Activated naive CD4-positive, alpha-beta T cell treated with anti-CD3 and anti-CD28 coated beads for 36 hours (primary cell): ENCODE measurements around the gene NFATC3. TPM values are rescaled to one million over a fixed set of nuclear protein-coding genes. Genes with fewer than 3 reads are reported as not detected.

ENCODE experiments used
- CTCF ChIA-PET: fragments of 350-600 bp; sonication (Branson Sonifier 250); formaldehyde crosslinking; loops from one replicate; lab custom pipeline; 2021; ENCODE audit warnings: antibody characterized with exemption; lab: Charles Lee
- DNase-seq: peaks from one replicate; pipeline ENCODE4 v3.0.0-alpha.2; 2020
- H3K27ac Mint-ChIP-seq: one replicate; pipeline ENCODE4 v1.8.0; 2021; ENCODE audit warnings: mild to moderate bottlenecking, mixed read lengths
- H3K27me3 Mint-ChIP-seq: one replicate; pipeline ENCODE4 v1.8.0; 2021; ENCODE audit warnings: low read depth, mixed read lengths
- H3K36me3 Mint-ChIP-seq: one replicate; pipeline ENCODE4 v1.8.0; 2021; ENCODE audit warnings: low read depth, mixed read lengths
- H3K4me1 Mint-ChIP-seq: one replicate; pipeline ENCODE4 v1.8.0; 2021; ENCODE audit warnings: low read depth, mixed read lengths
- H3K4me3 Mint-ChIP-seq: one replicate; pipeline ENCODE4 v1.8.0; 2021; ENCODE audit warnings: mild to moderate bottlenecking, moderate library complexity, mixed read lengths
- H3K9me3 Mint-ChIP-seq: one replicate; pipeline ENCODE4 v1.8.0; 2021; ENCODE audit warnings: mixed read lengths
- intact Hi-C: fragments of 100-400 bp; cut with micrococcal nuclease; formaldehyde crosslinking; loops from one replicate; pipeline ENCODE4 v1.15.1; 2023
- total RNA-seq, 2 experiments: library from RNA; stranded (reverse); gene quantifications; one replicate each; pipeline ENCODE4 v1.2.3, GENCODE V29; 2021

Gene NFATC3
- total RNA-seq, 2 experiments from 2014 or later = 49.1 to 50.3 TPM

DNA sequence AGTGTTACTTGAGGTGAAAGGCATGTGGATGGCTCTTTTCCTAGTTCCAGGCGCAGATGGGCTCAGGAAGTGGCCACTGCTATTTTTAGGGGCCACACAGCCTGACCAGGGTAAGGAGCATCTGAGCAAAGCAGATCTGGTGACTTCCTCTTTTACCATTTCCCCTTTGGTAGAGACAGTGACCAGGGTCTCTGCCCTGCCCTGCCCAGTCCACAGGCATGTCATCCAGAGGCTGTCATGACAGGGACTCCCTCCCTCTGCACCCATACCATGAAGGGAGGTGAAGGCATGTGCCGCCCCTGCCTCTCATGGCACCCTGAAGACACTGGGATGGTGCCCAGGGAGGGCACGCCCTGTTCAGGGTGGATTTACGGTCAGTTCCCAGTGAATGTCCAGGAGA is 162.2 kb downstream of the NFATC3 start:
- no peak for DNase-seq
- peaks cover 20% of the 10 kb centered on the region for H3K4me1 Mint-ChIP-seq
- peaks cover 7% of the 10 kb centered on the region for H3K36me3 Mint-ChIP-seq
- H3K9me3 Mint-ChIP-seq = no peaks in the 10 kb centered on the region
- intact Hi-C loops = no loop called here
- no peaks in the 10 kb centered on the region for H3K27me3 Mint-ChIP-seq
- no peak overlapping the region for H3K27ac Mint-ChIP-seq
- H3K4me3 Mint-ChIP-seq = no peak overlapping the region
- CTCF ChIA-PET = interaction anchor here (1.4 to 5.7 kb wide), 3 partner anchors 14 to 17 kb away, joined by 3 to 39 read pairs (median 24); partner anchors contain the start of gene SLC7A6

DNA sequence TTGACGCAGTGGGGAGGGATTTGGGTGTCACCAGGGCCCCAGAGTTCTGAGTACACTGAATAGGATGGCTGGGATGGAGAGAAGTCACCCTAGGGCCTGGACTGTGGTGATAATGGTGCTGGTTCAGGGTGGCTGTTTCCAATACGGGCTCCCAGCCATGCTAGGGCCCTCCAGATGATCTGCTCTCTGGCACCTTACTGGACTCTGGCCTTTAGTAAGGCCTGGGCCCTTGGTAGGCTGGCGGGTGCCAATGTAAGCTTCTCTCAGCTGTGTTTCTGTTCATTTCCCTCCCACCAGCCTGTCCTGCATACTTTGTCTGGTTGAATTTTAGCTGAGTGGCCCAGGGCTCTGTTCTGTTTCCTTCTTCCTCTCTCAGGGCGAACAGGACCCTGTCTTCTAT is 162.8 kb downstream of the NFATC3 start:
- no peaks in the 10 kb centered on the region for H3K27me3 Mint-ChIP-seq
- intact Hi-C loops = no loop called here
- H3K4me3 Mint-ChIP-seq = no peak overlapping the region
- peaks cover 20% of the 10 kb centered on the region for H3K4me1 Mint-ChIP-seq
- CTCF ChIA-PET = interaction anchor here (5.7 kb wide), 1 partner anchor 13 kb away, joined by 39 read pairs; no protein-coding TSS in a partner anchor
- H3K36me3 Mint-ChIP-seq = peaks cover 7% of the 10 kb centered on the region
- no peak for DNase-seq
- H3K27ac Mint-ChIP-seq = no peak overlapping the region
- no peaks in the 10 kb centered on the region for H3K9me3 Mint-ChIP-seq

DNA sequence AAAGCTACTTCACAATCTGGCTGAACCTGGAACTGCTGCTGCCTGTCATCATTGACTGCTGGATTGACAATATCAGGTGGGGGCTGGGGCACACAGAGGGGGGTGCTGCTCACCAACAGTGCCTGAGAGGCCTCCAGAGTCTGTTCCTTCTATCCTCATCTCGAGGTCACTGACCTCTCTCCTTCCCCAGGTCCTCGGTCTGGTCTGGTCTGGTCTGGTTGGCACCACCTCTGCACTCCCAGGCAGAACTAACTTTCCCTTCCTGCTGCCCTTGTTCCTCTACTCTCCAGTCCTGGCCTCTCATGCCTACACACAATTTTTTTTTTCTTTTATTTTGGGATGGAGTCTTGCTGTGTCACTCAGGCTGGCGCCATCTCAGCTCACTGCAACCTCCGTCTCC is 164.2 kb downstream of the NFATC3 start:
- Mint-ChIP-seq H3K4me1 (peaks cover 19% of the 10 kb centered on the region), H3K27ac (no peak overlapping the region), H3K27me3 (no peaks in the 10 kb centered on the region), H3K4me3 (no peak overlapping the region), H3K36me3 (peaks cover 7% of the 10 kb centered on the region), H3K9me3 (no peaks in the 10 kb centered on the region)
- CTCF ChIA-PET = interaction anchor here (5.7 kb wide), 1 partner anchor 12 kb away, joined by 39 read pairs; no protein-coding TSS in a partner anchor
- intact Hi-C loops = no loop called here
- no peak for DNase-seq

DNA sequence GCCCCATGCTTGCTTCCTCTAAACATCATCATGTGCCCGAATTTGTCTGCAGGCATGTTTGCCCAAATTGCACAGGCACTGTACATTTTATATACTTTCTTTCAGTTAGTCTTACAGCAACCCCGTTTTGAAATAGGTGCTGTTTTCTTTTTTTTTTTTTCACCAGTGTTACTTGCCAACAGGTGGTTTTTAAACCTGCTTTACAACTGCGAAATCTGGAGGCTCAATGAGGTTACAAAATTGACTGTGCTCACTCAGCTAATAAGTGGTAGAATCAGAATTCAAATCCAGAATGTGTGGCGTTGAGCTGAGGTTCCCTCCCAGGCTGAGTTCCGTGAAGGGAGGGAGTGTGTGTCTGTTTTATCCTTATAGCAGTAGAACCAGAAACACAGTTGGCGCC is 165.8 kb downstream of the NFATC3 start:
- no peak for DNase-seq
- Mint-ChIP-seq H3K4me1 (peaks cover 9% of the 10 kb centered on the region), H3K36me3 (peaks cover 5% of the 10 kb centered on the region), H3K27ac (no peak overlapping the region), H3K27me3 (no peaks in the 10 kb centered on the region), H3K4me3 (no peak overlapping the region), H3K9me3 (no peaks in the 10 kb centered on the region)
- intact Hi-C loops = no loop called here
- CTCF ChIA-PET = interaction anchor here (1.4 to 5.7 kb wide), 4 partner anchors 10 to 81 kb away, joined by 3 to 39 read pairs (median 10); partner anchors contain the start of gene SLC7A6

DNA sequence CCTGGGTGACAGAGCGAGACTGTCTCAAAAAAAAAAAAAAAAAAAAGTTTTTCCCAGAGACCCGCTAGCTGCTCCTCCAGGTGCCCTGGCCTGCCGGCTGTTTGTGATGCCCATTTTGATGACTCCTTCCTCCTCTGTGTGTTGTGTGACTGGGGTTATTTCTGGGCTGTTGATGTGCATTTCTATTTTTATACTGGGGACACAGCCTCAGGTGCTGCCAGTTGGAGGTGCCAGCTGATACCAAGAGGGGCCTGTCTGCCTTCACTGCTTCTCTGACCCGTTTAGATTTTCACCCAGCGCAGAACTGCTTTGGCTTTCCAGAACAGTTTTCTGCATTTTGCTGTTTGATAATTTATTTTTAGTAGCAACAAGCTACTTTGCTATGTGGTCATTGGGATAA is 166.7 kb downstream of the NFATC3 start:
- Mint-ChIP-seq H3K27ac (no peak overlapping the region), H3K4me3 (no peak overlapping the region), H3K9me3 (no peaks in the 10 kb centered on the region), H3K27me3 (no peaks in the 10 kb centered on the region), H3K4me1 (no peaks in the 10 kb centered on the region), H3K36me3 (peaks cover 5% of the 10 kb centered on the region)
- CTCF ChIA-PET = interaction anchor here (0.6 to 5.7 kb wide), 4 partner anchors 9 to 77 kb away, joined by 3 to 39 read pairs (median 10); partner anchors contain the start of gene SLC7A6
- intact Hi-C loops = no loop called here
- no peak for DNase-seq

DNA sequence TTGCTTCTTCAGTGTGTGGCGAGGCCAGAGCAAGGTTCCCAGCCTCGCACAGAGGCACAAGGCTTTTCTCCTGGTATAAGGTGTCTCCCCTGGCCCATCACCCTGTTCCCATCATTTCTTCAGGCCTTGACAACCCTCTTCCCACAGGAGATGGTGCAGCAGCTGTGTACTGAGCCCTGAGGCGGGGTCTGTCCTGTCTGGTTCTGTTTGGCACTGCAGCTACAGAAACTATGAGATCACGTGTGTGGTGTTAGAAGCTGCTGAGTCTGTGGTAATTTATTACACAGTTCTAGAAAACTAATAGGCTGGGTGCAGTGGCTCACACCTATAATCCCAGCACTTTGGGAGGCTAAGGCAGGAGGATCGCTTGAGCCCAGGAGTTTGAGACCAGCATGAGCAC is 167.2 kb downstream of the NFATC3 start:
- peaks cover 5% of the 10 kb centered on the region for H3K36me3 Mint-ChIP-seq
- no peaks in the 10 kb centered on the region for H3K27me3 Mint-ChIP-seq
- intact Hi-C loops = no loop called here
- CTCF ChIA-PET = interaction anchor here (0.9 to 5.7 kb wide), 4 partner anchors 9 to 76 kb away, joined by 3 to 39 read pairs (median 10); partner anchors contain the start of gene SLC7A6
- no peak overlapping the region for H3K4me3 Mint-ChIP-seq
- DNase-seq = no peak
- peaks cover 2% of the 10 kb centered on the region for H3K4me1 Mint-ChIP-seq
- no peaks in the 10 kb centered on the region for H3K9me3 Mint-ChIP-seq
- no peak overlapping the region for H3K27ac Mint-ChIP-seq

DNA sequence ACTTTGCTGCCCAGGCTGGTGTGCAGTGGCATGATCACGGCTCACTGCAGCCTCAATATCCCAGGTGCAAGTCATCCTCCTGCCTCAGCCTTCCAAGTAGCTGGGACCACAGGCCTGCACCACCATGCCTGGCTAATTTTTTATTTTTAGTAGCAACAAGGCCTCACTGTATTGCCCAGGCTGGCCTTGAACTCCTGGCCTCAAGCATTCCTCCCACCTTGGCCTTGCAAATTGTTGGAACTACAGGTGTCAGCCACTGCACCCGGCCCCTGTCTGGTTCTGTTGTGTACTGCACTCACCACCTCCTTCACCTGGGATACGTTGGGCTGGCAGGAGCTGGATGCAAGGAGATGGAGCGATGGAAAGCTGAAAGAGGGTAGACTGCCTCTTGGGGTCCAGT is 168.6 kb downstream of the NFATC3 start:
- Mint-ChIP-seq H3K27me3 (no peaks in the 10 kb centered on the region), H3K36me3 (peaks cover 5% of the 10 kb centered on the region), H3K4me1 (peaks cover 5% of the 10 kb centered on the region), H3K9me3 (no peaks in the 10 kb centered on the region), H3K27ac (no peak overlapping the region), H3K4me3 (no peak overlapping the region)
- no peak for DNase-seq
- CTCF ChIA-PET = interaction anchor here (0.5 to 2.0 kb wide), 3 partner anchors 9 to 75 kb away, joined by 3 to 7 read pairs (median 6); no protein-coding TSS in a partner anchor
- intact Hi-C loops = no loop called here

DNA sequence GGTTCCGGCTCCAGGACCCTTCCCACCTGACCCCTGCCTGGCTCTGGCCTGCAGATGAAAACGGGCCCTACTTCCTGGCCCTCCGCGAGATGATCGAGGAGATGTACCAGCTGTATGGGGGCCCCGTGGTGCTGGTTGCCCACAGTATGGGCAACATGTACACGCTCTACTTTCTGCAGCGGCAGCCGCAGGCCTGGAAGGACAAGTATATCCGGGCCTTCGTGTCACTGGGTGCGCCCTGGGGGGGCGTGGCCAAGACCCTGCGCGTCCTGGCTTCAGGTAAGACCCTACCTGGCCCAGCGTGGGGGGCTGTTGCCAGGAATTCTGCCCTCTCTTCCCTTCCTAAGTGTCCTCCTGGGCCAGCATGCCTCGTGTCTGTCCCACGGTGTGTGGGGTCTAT is 170.5 kb downstream of the NFATC3 start:
- H3K27me3 Mint-ChIP-seq = no peaks in the 10 kb centered on the region
- peaks cover 5% of the 10 kb centered on the region for H3K4me1 Mint-ChIP-seq
- no peaks in the 10 kb centered on the region for H3K9me3 Mint-ChIP-seq
- intact Hi-C loops = no loop called here
- no peak for DNase-seq
- no peak overlapping the region for H3K27ac Mint-ChIP-seq
- H3K4me3 Mint-ChIP-seq = no peak overlapping the region
- H3K36me3 Mint-ChIP-seq = peaks cover 4% of the 10 kb centered on the region
- CTCF ChIA-PET = interaction anchor here (2.0 kb wide), 1 partner anchor 73 kb away, joined by 7 read pairs; no protein-coding TSS in a partner anchor

DNA sequence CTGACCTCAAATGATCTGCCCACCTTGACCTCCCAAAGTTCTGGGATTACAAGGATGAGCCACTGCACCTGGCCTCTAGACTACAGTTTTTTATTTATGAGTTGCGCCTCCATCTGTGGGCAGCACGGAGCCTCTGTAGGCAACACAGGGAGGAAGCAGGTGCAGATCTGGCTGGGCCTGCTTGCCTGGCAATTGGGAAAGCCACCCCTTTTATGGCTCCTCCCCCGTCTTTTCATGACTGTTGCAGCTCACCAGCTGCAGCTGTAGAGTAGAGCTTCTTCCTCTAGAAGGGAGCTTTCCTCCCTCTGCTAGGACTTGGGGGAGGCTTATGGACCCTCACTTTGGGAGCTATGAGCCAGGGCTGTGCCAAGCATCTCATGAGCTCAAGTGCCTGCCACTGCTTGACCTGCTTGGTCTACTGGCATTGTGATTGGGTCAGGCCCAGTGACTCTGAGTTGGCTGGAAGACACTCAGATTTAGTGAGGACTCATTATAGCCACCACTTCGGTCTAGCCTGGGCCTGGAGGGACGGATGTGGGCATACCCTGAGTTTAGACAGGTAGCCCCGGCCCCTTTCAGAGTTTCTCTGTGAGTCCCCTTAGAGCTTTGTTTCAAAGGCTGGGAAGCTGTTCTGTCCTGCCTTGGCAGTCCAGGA is 172.2 kb downstream of the NFATC3 start:
- intact Hi-C loops = no loop called here
- CTCF ChIA-PET = interaction anchor here (0.6 to 9.0 kb wide), 5 partner anchors 17 to 262 kb away, joined by 3 to 459 read pairs (median 5); no protein-coding TSS in a partner anchor
- H3K27ac Mint-ChIP-seq = no peak overlapping the region

DNA sequence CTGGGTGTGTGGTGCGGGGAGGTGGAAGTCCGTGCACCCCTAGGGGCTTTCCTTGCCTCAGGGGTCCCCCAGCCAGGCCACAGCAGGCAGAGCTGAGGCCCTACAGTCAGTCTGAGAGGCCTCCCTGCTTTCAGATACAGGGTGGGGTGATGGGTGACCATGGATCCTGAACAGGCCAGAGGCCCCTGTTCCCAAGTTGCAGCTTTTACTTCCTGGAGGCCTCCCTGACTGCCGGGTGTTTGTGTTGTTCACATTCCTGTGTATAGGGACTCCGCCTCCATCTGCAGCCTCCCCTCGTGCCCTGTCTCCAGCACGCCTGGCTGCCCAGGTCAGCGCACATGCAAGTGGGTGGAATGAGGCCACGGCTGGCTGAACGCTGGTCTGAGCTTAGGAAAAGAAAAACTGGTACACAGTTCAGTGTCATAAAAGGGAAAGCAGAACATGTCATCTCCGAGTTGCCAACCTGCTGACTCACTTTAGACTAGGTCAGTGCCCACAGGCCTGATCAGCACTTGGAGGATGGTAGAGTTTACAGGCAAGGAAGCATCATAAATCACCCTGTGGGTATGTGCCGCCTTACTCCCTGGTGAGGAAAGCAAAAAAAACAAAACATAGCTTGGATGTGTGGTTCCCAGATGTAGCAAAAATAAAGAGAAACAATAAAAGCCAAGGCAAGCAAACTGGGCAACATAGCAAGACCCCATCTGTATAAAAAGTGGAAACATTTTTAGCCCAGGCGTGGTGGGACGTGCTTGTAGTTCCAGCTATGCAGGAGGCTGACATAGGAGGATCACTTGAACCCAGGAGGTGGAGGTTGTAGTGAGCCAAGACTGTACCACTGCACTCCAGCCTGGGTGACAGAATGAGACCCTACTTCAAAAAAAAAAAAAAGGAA is 173.0 kb downstream of the NFATC3 start:
- CTCF ChIA-PET = interaction anchor here (0.9 to 9.0 kb wide), 5 partner anchors 18 to 186 kb away, joined by 3 to 459 read pairs (median 5); no protein-coding TSS in a partner anchor
- H3K27ac Mint-ChIP-seq = no peak overlapping the region
- intact Hi-C loops = no loop called here
- H3K9me3 Mint-ChIP-seq = no peaks in the 10 kb centered on the region
- no peak for DNase-seq
- H3K27me3 Mint-ChIP-seq = no peaks in the 10 kb centered on the region
- no peak overlapping the region for H3K4me3 Mint-ChIP-seq
- no peaks in the 10 kb centered on the region for H3K36me3 Mint-ChIP-seq
- peaks cover 11% of the 10 kb centered on the region for H3K4me1 Mint-ChIP-seq

More for the DNA sequence above, 172.2 kb downstream of the NFATC3 start:
- H3K36me3 Mint-ChIP-seq = no peaks in the 10 kb centered on the region
- H3K9me3 Mint-ChIP-seq = no peaks in the 10 kb centered on the region
- H3K4me3 Mint-ChIP-seq = no peak overlapping the region
- DNase-seq = peak; percentile 56
- H3K27me3 Mint-ChIP-seq = no peaks in the 10 kb centered on the region
- peaks cover 9% of the 10 kb centered on the region for H3K4me1 Mint-ChIP-seq

DNA sequence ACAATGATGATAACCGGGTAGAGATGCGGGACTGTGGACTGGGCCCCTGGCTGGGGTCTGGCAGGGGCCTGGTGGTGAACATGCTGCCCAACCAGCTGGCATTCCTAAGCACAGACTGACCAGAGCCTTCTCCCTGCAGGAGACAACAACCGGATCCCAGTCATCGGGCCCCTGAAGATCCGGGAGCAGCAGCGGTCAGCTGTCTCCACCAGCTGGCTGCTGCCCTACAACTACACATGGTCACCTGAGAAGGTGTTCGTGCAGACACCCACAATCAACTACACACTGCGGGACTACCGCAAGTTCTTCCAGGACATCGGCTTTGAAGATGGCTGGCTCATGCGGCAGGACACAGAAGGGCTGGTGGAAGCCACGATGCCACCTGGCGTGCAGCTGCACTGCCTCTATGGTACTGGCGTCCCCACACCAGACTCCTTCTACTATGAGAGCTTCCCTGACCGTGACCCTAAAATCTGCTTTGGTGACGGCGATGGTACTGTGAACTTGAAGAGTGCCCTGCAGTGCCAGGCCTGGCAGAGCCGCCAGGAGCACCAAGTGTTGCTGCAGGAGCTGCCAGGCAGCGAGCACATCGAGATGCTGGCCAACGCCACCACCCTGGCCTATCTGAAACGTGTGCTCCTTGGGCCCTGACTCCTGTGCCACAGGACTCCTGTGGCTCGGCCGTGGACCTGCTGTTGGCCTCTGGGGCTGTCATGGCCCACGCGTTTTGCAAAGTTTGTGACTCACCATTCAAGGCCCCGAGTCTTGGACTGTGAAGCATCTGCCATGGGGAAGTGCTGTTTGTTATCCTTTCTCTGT is 174.0 kb downstream of the NFATC3 start:
- Mint-ChIP-seq H3K9me3 (no peaks in the 10 kb centered on the region), H3K27me3 (no peaks in the 10 kb centered on the region), H3K4me3 (no peak overlapping the region), H3K36me3 (no peaks in the 10 kb centered on the region), H3K27ac (no peak overlapping the region), H3K4me1 (peaks cover 19% of the 10 kb centered on the region)
- intact Hi-C loops = no loop called here
- no peak for DNase-seq
- CTCF ChIA-PET = interaction anchor here (0.9 to 9.0 kb wide), 5 partner anchors 28 to 166 kb away, joined by 3 to 459 read pairs (median 74); partner anchors contain the start of genes PRMT7 and SLC7A6OS
